Aorta (tissue), 5 donors: ENCODE results near the gene SEMA4C. TPM values are rescaled to one million over a fixed set of nuclear protein-coding genes. Genes with fewer than 3 reads are reported as not detected.

ENCODE experiments used
- ATAC-seq: fragments of 200-7000 bp; cut with Tn5 transposase; one replicate; pipeline ENCODE4 v1.9.1; 2022; ENCODE audit warnings: moderate library complexity; ENCODE audit not compliant: low FRiP score
- DNase-seq, 2 donors: peaks; one replicate each; pipeline ENCODE4 v3.0.0-alpha.2; 2020
- H3K27ac ChIP-seq, 2 donors: one replicate each; pipeline ENCODE4 v1.5.1; 2013; ENCODE audit warnings: low read length in 2 of 2, mild to moderate bottlenecking in 2 of 2, moderate library complexity in 2 of 2, control low read depth in 1 of 2, inconsistent platforms in 1 of 2, low read depth in 1 of 2
- H3K27me3 ChIP-seq, 2 donors: one replicate each; pipeline ENCODE4 v1.6.1; 2013; ENCODE audit warnings: control low read depth in 1 of 2, low read length in 1 of 2, mild to moderate bottlenecking in 1 of 2, moderate library complexity in 1 of 2; ENCODE audit not compliant: insufficient read depth in 2 of 2, control insufficient read depth in 1 of 2
- H3K36me3 ChIP-seq, 2 donors: one replicate each; pipeline ENCODE4 v1.6.1; 2013; ENCODE audit warnings: control low read depth in 1 of 2, low read length in 1 of 2, mild to moderate bottlenecking in 1 of 2; ENCODE audit not compliant: insufficient read depth in 2 of 2, control insufficient read depth in 1 of 2
- H3K4me1 ChIP-seq, 2 donors: one replicate each; pipeline ENCODE4 v1.6.1; 2013; ENCODE audit warnings: low read length in 2 of 2, control low read depth in 1 of 2, mild to moderate bottlenecking in 1 of 2, moderate library complexity in 1 of 2; ENCODE audit not compliant: insufficient read depth in 2 of 2, control insufficient read depth in 1 of 2
- H3K4me3 ChIP-seq, 2 donors: one replicate each; pipeline ENCODE4 v1.5.1; 2013; ENCODE audit warnings: low read length in 2 of 2, control low read depth in 1 of 2, mild to moderate bottlenecking in 1 of 2
- H3K9me3 ChIP-seq: one replicate; pipeline ENCODE4 v1.6.1; 2013; ENCODE audit warnings: mild to moderate bottlenecking, low read length; ENCODE audit not compliant: control insufficient read depth
- WGBS, 2 donors: extraction: QIAGEN DNeasy Blood & Tissue Kit; methylation state at CpG; one replicate each; pipeline ENCODE4 v1.1.7; 2013; 5-methylcytosine and 5-hydroxymethylcytosine counted together
- intact Hi-C, 2 donors: fragments of 100-400 bp; cut with DNase I; formaldehyde crosslinking; loops; one replicate each; pipeline versions ENCODE4 v1.14.2 to v1.15.0; 2022
- polyA plus RNA-seq, 2 donors: library from polyadenylated mRNA; stranded (reverse); fragments of 200-250 nt; gene quantifications; one replicate each; pipeline ENCODE4 v1.2.3, GENCODE V29; 2013
- total RNA-seq, 2 donors: library from RNA; stranded (reverse); fragmentation: NEBNext Ultra II Directional; extraction: Animal tissue kit (Norgen Biotek cat#: 25700); gene quantifications; one replicate each; pipeline ENCODE4 v1.2.1, GENCODE V29; 2021
- donor health status: healthy with polysubstance abuse.
- donor health status: Bipolar disorder and iron deficiency.
- donor health status: DM: no; HTN: no; CAD: no.
- donor health status: DM: no; HTN: no; CAD: no.
- donor health status: DM: yes; HTN: yes; CAD: no.

The SEMA4C gene
- total and polyA plus RNA-seq, 4 donors = 6.1 to 55.6 (median 44.2) TPM

- WGBS, 2 donors = 55 to 58% methylated on average over 6 of the region's 6 CpGs
- intact Hi-C loops = no loop called here
- Histone ChIP-seq H3K27me3 (no peaks in the 10 kb centered on the region), H3K9me3 (no peaks in the 10 kb centered on the region), H3K4me3 (no peak overlapping the region), H3K4me1 (no peaks in the 10 kb centered on the region), H3K27ac (no peak overlapping the region), H3K36me3 (no peaks in the 10 kb centered on the region)
- ATAC-seq = no peak
- DNase-seq = no peak
Observed at GRCh38 chr2:96824079-96824870, 45.6 kb downstream of the SEMA4C start.

- DNase-seq (no peak), ATAC-seq (no peak)
- no peaks in the 10 kb centered on the region for H3K4me1 ChIP-seq
- no peak overlapping the region for H3K4me3 ChIP-seq
- intact Hi-C loops = no loop called here
- 73 to 81% methylated on average over 11 of the region's 11 CpGs for WGBS, 2 donors
- H3K9me3 ChIP-seq = no peaks in the 10 kb centered on the region
- H3K27ac ChIP-seq = no peak overlapping the region
- no peaks in the 10 kb centered on the region for H3K27me3 ChIP-seq
- H3K36me3 ChIP-seq = no peaks in the 10 kb centered on the region
Observed at GRCh38 chr2:96823198-96823597, 46.7 kb downstream of the SEMA4C start.

- DNase-seq (no peak), ATAC-seq (no peak)
- H3K4me3 ChIP-seq = no peak overlapping the region
- no peak overlapping the region for H3K27ac ChIP-seq
- 42 to 48% methylated on average over 4 of the region's 4 CpGs for WGBS, 2 donors
- no peaks in the 10 kb centered on the region for H3K9me3 ChIP-seq
- no peaks in the 10 kb centered on the region for H3K27me3 ChIP-seq
- no peaks in the 10 kb centered on the region for H3K36me3 ChIP-seq
- no peaks in the 10 kb centered on the region for H3K4me1 ChIP-seq
- intact Hi-C loops = no loop called here
Observed at GRCh38 chr2:96822786-96823185, 47.1 kb downstream of the SEMA4C start.

- Histone ChIP-seq H3K9me3 (no peaks in the 10 kb centered on the region), H3K4me1 (no peaks in the 10 kb centered on the region), H3K36me3 (no peaks in the 10 kb centered on the region), H3K27me3 (no peaks in the 10 kb centered on the region), H3K27ac (no peak overlapping the region), H3K4me3 (no peak overlapping the region)
- no peak for DNase-seq
- WGBS, 2 donors = 53 to 62% methylated on average over 11 of the region's 11 CpGs
- no peak for ATAC-seq
- intact Hi-C loops = no loop called here
Observed at GRCh38 chr2:96821113-96821675, 48.7 kb downstream of the SEMA4C start.

- Histone ChIP-seq H3K27me3 (no peaks in the 10 kb centered on the region), H3K4me1 (no peaks in the 10 kb centered on the region), H3K27ac (no peak overlapping the region), H3K36me3 (no peaks in the 10 kb centered on the region), H3K9me3 (no peaks in the 10 kb centered on the region), H3K4me3 (no peak overlapping the region)
- no peak for ATAC-seq
- intact Hi-C loops = loop anchor here in 1 of 2 donors (5.0 kb wide), 1 partner anchor 37 kb away; the partner anchor contains the start of gene ANKRD39
- 88 to 89% methylated on average over 12 of the region's 12 CpGs for WGBS, 2 donors
- peak in 1 of 2 donors; percentile 39 for DNase-seq
Observed at GRCh38 chr2:96819876-96820511, 49.9 kb downstream of the SEMA4C start.

- WGBS, 2 donors = 65 to 73% methylated on average over 10 of the region's 10 CpGs
- DNase-seq = peak in 1 of 2 donors; percentile 71
- H3K27ac ChIP-seq = no peak overlapping the region
- no peak overlapping the region for H3K4me3 ChIP-seq
- no peaks in the 10 kb centered on the region for H3K27me3 ChIP-seq
- no peaks in the 10 kb centered on the region for H3K36me3 ChIP-seq
- intact Hi-C loops = loop anchor here in 1 of 2 donors (5.0 kb wide), 1 partner anchor 38 kb away; the partner anchor contains the start of gene ANKRD39
- H3K9me3 ChIP-seq = no peaks in the 10 kb centered on the region
- no peaks in the 10 kb centered on the region for H3K4me1 ChIP-seq
- no peak for ATAC-seq
Observed at GRCh38 chr2:96819128-96819875, 50.6 kb downstream of the SEMA4C start.

GRCh38 chr2:96817882-96818281, 52.0 kb downstream of the SEMA4C start:
- no peak for DNase-seq
- Histone ChIP-seq H3K36me3 (no peaks in the 10 kb centered on the region), H3K4me3 (no peak overlapping the region), H3K27me3 (no peaks in the 10 kb centered on the region), H3K27ac (no peak overlapping the region), H3K9me3 (no peaks in the 10 kb centered on the region), H3K4me1 (no peaks in the 10 kb centered on the region)
- 84 to 86% methylated on average over 8 of the region's 8 CpGs for WGBS, 2 donors
- intact Hi-C loops = loop anchor here in 1 of 2 donors (5.0 kb wide), 1 partner anchor 39 kb away; the partner anchor contains the start of gene ANKRD39
- no peak for ATAC-seq
